ENCODE results near the gene CCDC136. TPM values are rescaled to one million over a fixed set of nuclear protein-coding genes. Genes with fewer than 3 reads are reported as not detected.

The CCDC136 gene
- total RNA-seq, 2 experiments from 2014 or later: 11.7 to 33.5 TPM

- Histone ChIP-seq H3K27ac (ENCODE audit: low read depth, low read length, poor library complexity, severe bottlenecking) (no peak overlapping the region), H3K4me3 (ENCODE audit: low read depth, low read length, poor library complexity, severe bottlenecking) (no peak overlapping the region), H4K20me1 (ENCODE audit: insufficient read depth, low read length) (no peaks in the 10 kb centered on the region), H2AFZ (ENCODE audit: low read length) (no peak overlapping the region), H3K9me2 (ENCODE audit: insufficient read depth, low read length) (no peaks in the 10 kb centered on the region), H3K79me2 (ENCODE audit: insufficient read depth, low read depth, low read length) (no peaks in the 10 kb centered on the region), H3K36me3 (ENCODE audit: insufficient read depth, low read length) (no peaks in the 10 kb centered on the region), H3K4me1 (ENCODE audit: insufficient read depth, low read length, poor library complexity, severe bottlenecking) (peaks cover 3% of the 10 kb centered on the region), H3K9me3 (ENCODE audit: low read length) (no peaks in the 10 kb centered on the region), H3K4me2 (ENCODE audit: low read length) (no peak overlapping the region)
- intact Hi-C loops (cut with micrococcal nuclease; ENCODE audit: unreplicated experiment): loop anchor here (2.0 to 5.0 kb wide), 2 partner anchors 247 to 368 kb away; no protein-coding TSS in a partner anchor
- no peak for DNase-seq (ENCODE audit: low spot score)
- TF ChIP-seq EZH2phosphoT487 (IDR thresholded peaks at IDR 0.05; ENCODE audit: borderline replicate concordance, low read depth, low read length) (no peak), CTCF (conservative IDR thresholded peaks at IDR 0.05; ENCODE audit: low read length) (no peak)
- BruUV-seq (replicated peaks): no TSS peak
- CTCF ChIA-PET (ENCODE audit: unreplicated experiment): interaction anchor here (0.5 kb wide), 1 partner anchor 245 kb away, joined by 4 read pairs; no protein-coding TSS in a partner anchor
- POLR2A ChIA-PET: interaction anchor here (0.5 to 0.6 kb wide), 2 partner anchors 42 to 391 kb away, joined by 3 to 4 read pairs; no protein-coding TSS in a partner anchor
These were observed 52.3 kb downstream of the CCDC136 start for GRCh38 chr7:128843938-128844621.

GRCh38 chr7:128844777-128845311 lies 53.1 kb downstream of the CCDC136 start:
- no TSS peak for BruUV-seq (replicated peaks)
- no peak for DNase-seq (ENCODE audit: low spot score)
- H3K4me3 ChIP-seq (ENCODE audit: low read depth, low read length, poor library complexity, severe bottlenecking): no peak overlapping the region
- no peaks in the 10 kb centered on the region for H3K36me3 ChIP-seq (ENCODE audit: insufficient read depth, low read length)
- H3K9me2 ChIP-seq (ENCODE audit: insufficient read depth, low read length): no peaks in the 10 kb centered on the region
- TF ChIP-seq EZH2phosphoT487 (IDR thresholded peaks at IDR 0.05; ENCODE audit: borderline replicate concordance, low read depth, low read length) (no peak), CTCF (conservative IDR thresholded peaks at IDR 0.05; ENCODE audit: low read length) (no peak)
- no peaks in the 10 kb centered on the region for H3K9me3 ChIP-seq (ENCODE audit: low read length)
- intact Hi-C loops (cut with micrococcal nuclease; ENCODE audit: unreplicated experiment): loop anchor here (5.0 kb wide), 1 partner anchor 367 kb away; no protein-coding TSS in a partner anchor
- peaks cover 3% of the 10 kb centered on the region for H3K4me1 ChIP-seq (ENCODE audit: insufficient read depth, low read length, poor library complexity, severe bottlenecking)
- no peak overlapping the region for H3K27ac ChIP-seq (ENCODE audit: low read depth, low read length, poor library complexity, severe bottlenecking)
- ChIA-PET POLR2A (interaction anchor here (0.6 kb wide), 1 partner anchor 392 kb away, joined by 4 read pairs; no protein-coding TSS in a partner anchor), CTCF (ENCODE audit: unreplicated experiment) (interaction anchor here (0.6 kb wide), 1 partner anchor 13 kb away, joined by 3 read pairs; no protein-coding TSS in a partner anchor)
- H3K4me2 ChIP-seq (ENCODE audit: low read length): no peak overlapping the region
- no peak overlapping the region for H2AFZ ChIP-seq (ENCODE audit: low read length)
- no peaks in the 10 kb centered on the region for H4K20me1 ChIP-seq (ENCODE audit: insufficient read depth, low read length)
- H3K79me2 ChIP-seq (ENCODE audit: insufficient read depth, low read depth, low read length): no peaks in the 10 kb centered on the region

GRCh38 chr7:128845475-128845874 lies 53.7 kb downstream of the CCDC136 start:
- Histone ChIP-seq H3K27ac (ENCODE audit: low read depth, low read length, poor library complexity, severe bottlenecking) (no peak overlapping the region), H4K20me1 (ENCODE audit: insufficient read depth, low read length) (no peaks in the 10 kb centered on the region), H2AFZ (ENCODE audit: low read length) (no peak overlapping the region), H3K4me3 (ENCODE audit: low read depth, low read length, poor library complexity, severe bottlenecking) (no peak overlapping the region), H3K9me3 (ENCODE audit: low read length) (no peaks in the 10 kb centered on the region), H3K4me2 (ENCODE audit: low read length) (no peak overlapping the region), H3K36me3 (ENCODE audit: insufficient read depth, low read length) (no peaks in the 10 kb centered on the region), H3K9me2 (ENCODE audit: insufficient read depth, low read length) (no peaks in the 10 kb centered on the region), H3K4me1 (ENCODE audit: insufficient read depth, low read length, poor library complexity, severe bottlenecking) (peaks cover 3% of the 10 kb centered on the region), H3K79me2 (ENCODE audit: insufficient read depth, low read depth, low read length) (no peaks in the 10 kb centered on the region)
- no peak for DNase-seq (ENCODE audit: low spot score)
- ChIA-PET CTCF (ENCODE audit: unreplicated experiment) (interaction anchor here (0.6 kb wide), 1 partner anchor 13 kb away, joined by 3 read pairs; no protein-coding TSS in a partner anchor), POLR2A (no interaction called here)
- no TSS peak for BruUV-seq (replicated peaks)
- TF ChIP-seq EZH2phosphoT487 (IDR thresholded peaks at IDR 0.05; ENCODE audit: borderline replicate concordance, low read depth, low read length): no peak
- no peak for TF ChIP-seq CTCF (conservative IDR thresholded peaks at IDR 0.05; ENCODE audit: low read length)
- intact Hi-C loops (cut with micrococcal nuclease; ENCODE audit: unreplicated experiment): no loop called here

Measured in OCI-LY7 (cell line).